Measurements from ENCODE around the gene RETREG3. TPM values are rescaled to one million over a fixed set of nuclear protein-coding genes. Genes with fewer than 3 reads are reported as not detected.

Gene RETREG3
- total RNA-seq, 4 donors from 2014 or later: 31.4 to 66.6 (median 55.8) TPM

GRCh38 chr17:42607769-42608168 is 1.4 kb downstream of the RETREG3 start:
- H3K4me1 ChIP-seq: peaks cover 0 to 32% (median 12%) of the 10 kb centered on the region in 4 donors
- no peak for DNase-seq
- no peaks in the 10 kb centered on the region for H3K27me3 ChIP-seq
- no peak overlapping the region for H3K27ac ChIP-seq
- TF ChIP-seq CTCF (IDR thresholded peaks at IDR 0.05): no peak
- TF ChIP-seq POLR2A (IDR thresholded peaks at IDR 0.05): no peak
- H3K9me3 ChIP-seq: no peaks in the 10 kb centered on the region
- peaks cover 0 to 3% (median 0%) of the 10 kb centered on the region in 3 donors for H3K36me3 ChIP-seq
- peak overlapping the region in 3 of 4 donors; percentile 77 to 95 (median 92) for H3K4me3 ChIP-seq

GRCh38 chr17:42603318-42603717 is 5.9 kb downstream of the RETREG3 start:
- DNase-seq: no peak
- Histone ChIP-seq H3K27ac (no peak overlapping the region), H3K27me3 (no peaks in the 10 kb centered on the region), H3K4me1 (peaks cover 0 to 31% (median 12%) of the 10 kb centered on the region in 4 donors), H3K4me3 (no peak overlapping the region), H3K36me3 (peaks cover 0 to 4% (median 0%) of the 10 kb centered on the region in 3 donors), H3K9me3 (no peaks in the 10 kb centered on the region)
- TF ChIP-seq POLR2A (IDR thresholded peaks at IDR 0.05): no peak

- Histone ChIP-seq H3K9me3 (no peaks in the 10 kb centered on the region), H3K27ac (no peak overlapping the region), H3K36me3 (peaks cover 0 to 9% (median 0%) of the 10 kb centered on the region in 3 donors), H3K4me1 (peaks cover 0 to 5% (median 0%) of the 10 kb centered on the region in 4 donors), H3K27me3 (no peaks in the 10 kb centered on the region), H3K4me3 (no peak overlapping the region)
- TF ChIP-seq CTCF (IDR thresholded peaks at IDR 0.05) (no peak), POLR2A (IDR thresholded peaks at IDR 0.05) (no peak)
- no peak for DNase-seq
Observed at GRCh38 chr17:42598905-42599304, 10.3 kb downstream of the RETREG3 start.

GRCh38 chr17:42596386-42596785 is 12.8 kb downstream of the RETREG3 start:
- H3K4me3 ChIP-seq: no peak overlapping the region

GRCh38 chr17:42591411-42591810 is 17.8 kb downstream of the RETREG3 start:
- no peak for TF ChIP-seq CTCF (IDR thresholded peaks at IDR 0.05)
- no peak for TF ChIP-seq POLR2A (IDR thresholded peaks at IDR 0.05)
- H3K36me3 ChIP-seq: peaks cover 0 to 62% (median 0%) of the 10 kb centered on the region in 3 donors

More at GRCh38 chr17:42596386-42596785, 12.8 kb downstream of the RETREG3 start:
- peaks cover 0 to 5% (median 0%) of the 10 kb centered on the region in 4 donors for H3K4me1 ChIP-seq
- H3K9me3 ChIP-seq: no peaks in the 10 kb centered on the region
- no peak overlapping the region for H3K27ac ChIP-seq
- TF ChIP-seq CTCF (IDR thresholded peaks at IDR 0.05) (no peak), POLR2A (IDR thresholded peaks at IDR 0.05) (no peak)
- H3K36me3 ChIP-seq: peaks cover 0 to 19% (median 0%) of the 10 kb centered on the region in 3 donors
- no peaks in the 10 kb centered on the region for H3K27me3 ChIP-seq
- no peak for DNase-seq

GRCh38 chr17:42590886-42591285 is 18.3 kb downstream of the RETREG3 start:
- H3K4me3 ChIP-seq: no peak overlapping the region
- H3K4me1 ChIP-seq: peaks cover 0 to 11% (median 0%) of the 10 kb centered on the region in 4 donors
- no peak overlapping the region for H3K27ac ChIP-seq
- H3K27me3 ChIP-seq: no peaks in the 10 kb centered on the region
- H3K9me3 ChIP-seq: no peaks in the 10 kb centered on the region
- peaks cover 0 to 66% (median 0%) of the 10 kb centered on the region in 3 donors for H3K36me3 ChIP-seq
- no peak for DNase-seq
- TF ChIP-seq CTCF (IDR thresholded peaks at IDR 0.05) (no peak), POLR2A (IDR thresholded peaks at IDR 0.05) (no peak)

More at GRCh38 chr17:42591411-42591810, 17.8 kb downstream of the RETREG3 start:
- DNase-seq: no peak
- no peak overlapping the region for H3K4me3 ChIP-seq
- no peak overlapping the region for H3K27ac ChIP-seq
- H3K27me3 ChIP-seq: no peaks in the 10 kb centered on the region
- H3K9me3 ChIP-seq: no peaks in the 10 kb centered on the region
- peaks cover 0 to 8% (median 0%) of the 10 kb centered on the region in 4 donors for H3K4me1 ChIP-seq
